Calu3 (cell line): ENCODE measurements around the gene ZNF892. TPM values are rescaled to one million over a fixed set of nuclear protein-coding genes. Genes with fewer than 3 reads are reported as not detected.
"Not testable (repeated sequence)": the region's sequence is repeated elsewhere in the genome, so short reads cannot be mapped to it uniquely, and the experiment has no call there.

Experiments used
- BruUV-seq: library from RNA; stranded (reverse); fragments of 400-500 nt; replicated peaks from 2 replicates; lab custom pipeline; 2021; lab: Mats Ljungman, UMichigan
- CTCF ChIA-PET: fragments of 300-600 bp; sonication (Branson Sonifier 250); formaldehyde crosslinking; loops from one replicate; lab custom pipeline; 2022; ENCODE audit warnings: antibody characterized with exemption; lab: Charles Lee
- DNase-seq: peaks from one replicate; pipeline ENCODE4 v3.0.0; 2022
- H3K27ac Mint-ChIP-seq: one replicate; pipeline ENCODE4 v1.8.0; 2022; ENCODE audit warnings: mixed read lengths; ENCODE audit not compliant: unreplicated experiment
- H3K27me3 Mint-ChIP-seq: one replicate; pipeline ENCODE4 v1.8.0; 2022; ENCODE audit warnings: mixed read lengths; ENCODE audit not compliant: unreplicated experiment
- H3K36me3 Mint-ChIP-seq: one replicate; pipeline ENCODE4 v1.8.0; 2022; ENCODE audit warnings: mild to moderate bottlenecking, moderate library complexity, mixed read lengths; ENCODE audit not compliant: insufficient read depth, unreplicated experiment
- H3K4me1 Mint-ChIP-seq: one replicate; pipeline ENCODE4 v1.8.0; 2022; ENCODE audit warnings: mild to moderate bottlenecking, low read depth, mixed read lengths; ENCODE audit not compliant: unreplicated experiment
- H3K4me3 Mint-ChIP-seq: one replicate; pipeline ENCODE4 v1.8.0; 2022; ENCODE audit warnings: mild to moderate bottlenecking, low read depth, moderate library complexity, mixed read lengths; ENCODE audit not compliant: unreplicated experiment
- H3K9me3 Mint-ChIP-seq: one replicate; pipeline ENCODE4 v1.8.0; 2022; ENCODE audit warnings: low read depth, mixed read lengths; ENCODE audit not compliant: unreplicated experiment
- CTCF ChIP-seq: fragments of 200-600 bp; IDR thresholded peaks from one replicate; pipeline ENCODE4 v1.8.0; 2022; ENCODE audit warnings: antibody characterized with exemption; ENCODE audit not compliant: unreplicated experiment
- intact Hi-C: fragments of 100-400 bp; cut with micrococcal nuclease; formaldehyde crosslinking; loops from one replicate; pipeline ENCODE4 v1.10.0; 2022; ENCODE audit not compliant: unreplicated experiment
- total RNA-seq: library from RNA; stranded (reverse); gene quantifications from 2 replicates; pipeline ENCODE4 v1.2.3, GENCODE V29; 2022

The ZNF892 gene
- total RNA-seq, 1 experiment from 2014 or later: 6.6 TPM

- Mint-ChIP-seq H3K4me1 (no peaks in the 10 kb centered on the region), H3K4me3 (no peak overlapping the region), H3K27ac (no peak overlapping the region), H3K36me3 (peaks cover 11% of the 10 kb centered on the region), H3K27me3 (peaks cover 10% of the 10 kb centered on the region), H3K9me3 (peaks cover 15% of the 10 kb centered on the region)
- intact Hi-C loops: no loop called here
- no TSS peak for BruUV-seq
- CTCF ChIA-PET: no interaction called here
- TF ChIP-seq CTCF: no peak
- no peak for DNase-seq
Observed at GRCh38 chr2:95185197-95185596, 22.1 kb upstream of the ZNF892 start.

DNA sequence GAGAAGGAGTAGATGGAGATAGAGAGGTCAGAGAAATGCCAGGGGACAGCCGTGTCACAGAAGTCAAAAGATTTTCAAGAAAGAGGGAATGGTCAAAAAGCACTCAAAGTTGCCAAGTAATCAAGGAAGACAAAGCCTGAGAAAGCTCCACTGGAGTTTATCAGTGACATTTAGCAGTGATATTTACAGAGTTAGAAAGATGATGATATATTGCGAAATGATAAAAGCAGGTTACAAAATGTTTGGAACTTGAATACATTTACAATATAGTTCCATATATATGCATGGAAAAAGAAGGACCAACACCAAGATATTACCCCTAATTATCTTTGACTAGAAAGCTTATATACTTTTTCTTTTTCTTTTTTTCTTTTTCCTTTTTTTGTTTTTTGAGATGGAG, 21.3 kb upstream of the ZNF892 start:
- no TSS peak for BruUV-seq
- H3K9me3 Mint-ChIP-seq: peaks cover 11% of the 10 kb centered on the region
- no peak overlapping the region for H3K27ac Mint-ChIP-seq
- H3K36me3 Mint-ChIP-seq: peaks cover 4% of the 10 kb centered on the region
- CTCF ChIA-PET: no interaction called here
- no peaks in the 10 kb centered on the region for H3K4me1 Mint-ChIP-seq
- intact Hi-C loops: no loop called here
- H3K4me3 Mint-ChIP-seq: no peak overlapping the region
- no peak for TF ChIP-seq CTCF
- no peak for DNase-seq
- peaks cover 18% of the 10 kb centered on the region for H3K27me3 Mint-ChIP-seq

DNA sequence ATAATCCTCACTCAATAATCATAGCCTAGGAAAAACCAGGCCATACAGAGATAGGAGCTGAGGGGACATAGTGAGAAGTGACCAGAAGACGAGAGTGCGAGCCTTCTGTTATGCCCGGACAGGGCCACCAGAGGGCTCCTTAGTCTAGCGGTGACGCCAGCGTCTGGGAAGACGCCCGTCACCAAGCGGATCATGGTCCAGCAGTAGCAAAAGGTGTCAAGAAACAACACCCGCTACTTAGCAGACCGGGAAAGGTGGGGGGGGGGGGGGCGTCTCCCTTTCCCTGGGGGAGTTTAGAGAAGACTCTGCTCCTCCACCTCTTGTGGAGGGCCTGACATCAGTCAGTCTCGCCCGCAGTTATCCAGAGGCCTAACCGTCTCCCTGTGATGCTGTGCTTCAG, 14.4 kb upstream of the ZNF892 start:
- H3K4me1 Mint-ChIP-seq, intact Hi-C loops, BruUV-seq, H3K27ac Mint-ChIP-seq, H3K36me3 Mint-ChIP-seq, H3K4me3 Mint-ChIP-seq: not testable (repeated sequence)
- CTCF ChIA-PET: interaction anchor here (0.6 kb wide), 1 partner anchor 42 kb away, joined by 3 read pairs; no protein-coding TSS in a partner anchor
- DNase-seq: peak; percentile 72
- peak; percentile 53 for TF ChIP-seq CTCF
- peaks cover 14% of the 10 kb centered on the region for H3K9me3 Mint-ChIP-seq
- peaks cover 42% of the 10 kb centered on the region for H3K27me3 Mint-ChIP-seq

DNA sequence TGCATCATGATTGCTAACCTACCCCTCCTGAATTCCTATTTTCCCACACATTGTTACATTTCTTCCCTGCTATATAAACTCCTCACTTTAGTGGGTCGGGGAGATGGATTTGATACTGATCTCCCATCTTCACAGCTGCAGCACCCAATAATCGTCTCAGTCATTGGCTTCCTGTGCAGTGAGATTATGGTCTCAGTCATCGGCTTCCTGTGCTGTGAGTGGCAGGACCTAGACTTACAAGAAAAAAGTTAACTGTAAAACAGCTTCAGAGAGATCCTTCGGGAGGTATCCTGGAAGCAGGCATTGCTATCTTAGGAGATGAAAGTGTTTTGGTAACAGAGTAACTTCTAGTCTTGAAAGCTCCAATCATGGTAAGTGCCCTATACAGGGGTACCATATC, 3.4 kb upstream of the ZNF892 start:
- no peak for TF ChIP-seq CTCF
- intact Hi-C loops: no loop called here
- Mint-ChIP-seq H3K4me3 (no peak overlapping the region), H3K9me3 (peaks cover 10% of the 10 kb centered on the region), H3K27ac (no peak overlapping the region), H3K36me3 (peaks cover 17% of the 10 kb centered on the region), H3K4me1 (no peaks in the 10 kb centered on the region), H3K27me3 (peaks cover 15% of the 10 kb centered on the region)
- DNase-seq: no peak
- CTCF ChIA-PET: no interaction called here
- BruUV-seq: no TSS peak
